ENCODE results near the gene SLC51B.

Gene SLC51B

DNA sequence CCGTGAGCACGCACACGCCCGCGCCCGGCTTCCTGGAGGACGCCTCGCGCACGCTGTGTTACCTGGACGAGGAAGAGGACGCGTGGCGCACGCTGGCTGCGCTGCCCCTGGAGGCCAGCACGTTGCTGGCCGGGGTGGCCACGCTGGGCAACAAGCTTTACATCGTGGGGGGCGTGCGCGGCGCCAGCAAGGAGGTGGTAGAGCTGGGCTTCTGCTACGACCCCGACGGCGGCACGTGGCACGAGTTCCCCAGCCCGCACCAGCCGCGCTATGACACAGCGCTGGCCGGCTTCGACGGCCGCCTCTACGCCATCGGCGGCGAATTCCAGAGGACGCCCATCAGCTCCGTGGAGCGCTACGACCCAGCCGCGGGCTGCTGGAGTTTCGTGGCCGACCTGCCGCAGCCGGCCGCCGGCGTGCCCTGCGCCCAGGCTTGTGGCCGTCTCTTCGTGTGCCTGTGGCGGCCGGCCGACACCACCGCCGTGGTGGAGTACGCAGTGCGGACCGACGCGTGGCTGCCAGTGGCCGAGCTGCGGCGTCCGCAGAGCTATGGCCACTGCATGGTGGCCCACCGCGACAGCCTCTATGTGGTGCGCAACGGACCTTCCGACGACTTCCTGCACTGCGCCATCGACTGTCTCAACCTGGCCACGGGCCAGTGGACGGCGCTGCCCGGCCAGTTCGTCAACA lies 32.2 kb downstream of the SLC51B start:
- DNase-seq = no peak
- in situ Hi-C loops (cut with MboI; ENCODE audit: low pct_unique_long_range_greater_than_20kb, low sequenced_read_pairs) = no loop called here

DNA sequence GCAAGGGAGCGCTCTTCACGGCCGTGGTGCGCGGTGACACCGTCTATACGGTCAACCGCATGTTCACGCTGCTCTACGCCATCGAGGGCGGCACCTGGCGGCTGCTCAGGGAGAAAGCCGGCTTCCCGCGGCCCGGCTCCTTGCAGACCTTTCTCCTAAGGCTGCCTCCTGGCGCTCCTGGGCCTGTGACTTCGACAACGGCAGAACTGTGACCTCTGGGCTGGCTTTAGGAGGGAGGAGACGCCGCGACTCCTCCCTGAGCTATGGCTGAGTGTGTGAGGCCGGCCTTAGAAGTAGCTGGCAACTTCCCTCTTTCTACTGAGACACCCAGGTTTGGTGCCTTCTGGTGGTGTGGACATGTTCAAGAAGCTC lies 32.8 kb downstream of the SLC51B start:
- peak; percentile 41 for DNase-seq
- in situ Hi-C loops (cut with MboI; ENCODE audit: low pct_unique_long_range_greater_than_20kb, low sequenced_read_pairs) = no loop called here

DNA sequence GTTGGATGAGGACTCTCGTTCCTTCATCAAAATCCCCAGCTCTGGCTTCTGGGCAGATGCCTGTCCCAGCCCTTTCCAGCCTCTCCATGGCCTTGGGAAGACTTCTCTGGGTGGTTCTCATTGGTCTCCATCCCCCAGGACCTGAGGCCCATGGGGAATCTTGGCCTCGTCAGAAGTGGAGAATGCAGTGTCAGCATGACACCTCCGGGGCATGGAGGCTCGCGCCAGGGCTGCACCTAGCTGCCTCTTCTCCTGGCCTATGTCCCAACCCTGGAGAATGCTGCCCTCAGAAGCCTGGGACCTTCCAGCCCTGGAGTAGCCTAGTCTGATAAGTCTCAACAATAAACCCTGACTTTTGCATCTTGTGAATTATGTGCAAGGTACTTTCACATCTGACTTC lies 34.4 kb downstream of the SLC51B start:
- no peak for DNase-seq

DNA sequence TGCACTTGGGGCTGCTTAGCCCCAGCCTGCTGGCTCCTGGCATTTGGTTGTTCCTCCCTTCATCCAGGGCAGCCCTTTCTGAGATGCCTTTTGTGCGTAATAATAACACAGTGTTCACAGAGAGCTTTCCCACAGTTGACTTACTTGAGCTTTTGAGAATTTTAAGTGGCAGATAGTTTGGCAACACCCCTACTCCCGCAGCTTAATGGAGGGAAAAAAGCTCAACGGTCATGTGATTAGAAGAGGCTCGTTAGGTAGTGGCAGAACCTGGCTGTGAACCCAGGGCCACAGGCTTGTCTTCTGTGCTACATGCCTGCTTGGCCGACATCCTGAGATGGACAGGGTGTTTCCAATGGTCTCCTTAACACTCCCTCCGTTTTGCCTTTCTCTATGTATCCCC lies 36.1 kb downstream of the SLC51B start:
- in situ Hi-C loops (cut with MboI; ENCODE audit: low pct_unique_long_range_greater_than_20kb, low sequenced_read_pairs) = no loop called here

More for the DNA sequence above, 34.4 kb downstream of the SLC51B start:
- in situ Hi-C loops (cut with MboI; ENCODE audit: low pct_unique_long_range_greater_than_20kb, low sequenced_read_pairs) = no loop called here

DNA sequence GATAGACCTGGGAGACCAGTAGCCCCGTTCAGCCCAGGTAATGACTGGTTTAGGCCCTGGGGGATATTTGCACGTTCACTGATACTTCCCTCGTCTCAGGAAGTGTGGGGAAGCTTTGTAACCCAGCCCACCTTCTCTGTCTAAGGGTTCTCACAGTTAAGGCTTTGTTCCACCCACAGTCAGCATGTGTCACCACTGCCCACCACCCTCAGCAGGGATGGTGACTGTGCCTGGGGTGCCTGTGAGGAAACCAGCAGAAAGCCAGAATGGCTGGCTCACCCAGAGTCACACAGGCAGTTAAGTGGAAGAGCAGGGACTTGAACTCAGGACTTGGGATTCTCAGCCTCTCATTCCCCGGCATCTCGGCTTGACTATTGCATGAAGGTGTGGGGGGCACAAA lies 36.6 kb downstream of the SLC51B start:
- no peak for DNase-seq
- in situ Hi-C loops (cut with MboI; ENCODE audit: low pct_unique_long_range_greater_than_20kb, low sequenced_read_pairs) = no loop called here

More for the DNA sequence above, 36.1 kb downstream of the SLC51B start:
- no peak for DNase-seq

DNA sequence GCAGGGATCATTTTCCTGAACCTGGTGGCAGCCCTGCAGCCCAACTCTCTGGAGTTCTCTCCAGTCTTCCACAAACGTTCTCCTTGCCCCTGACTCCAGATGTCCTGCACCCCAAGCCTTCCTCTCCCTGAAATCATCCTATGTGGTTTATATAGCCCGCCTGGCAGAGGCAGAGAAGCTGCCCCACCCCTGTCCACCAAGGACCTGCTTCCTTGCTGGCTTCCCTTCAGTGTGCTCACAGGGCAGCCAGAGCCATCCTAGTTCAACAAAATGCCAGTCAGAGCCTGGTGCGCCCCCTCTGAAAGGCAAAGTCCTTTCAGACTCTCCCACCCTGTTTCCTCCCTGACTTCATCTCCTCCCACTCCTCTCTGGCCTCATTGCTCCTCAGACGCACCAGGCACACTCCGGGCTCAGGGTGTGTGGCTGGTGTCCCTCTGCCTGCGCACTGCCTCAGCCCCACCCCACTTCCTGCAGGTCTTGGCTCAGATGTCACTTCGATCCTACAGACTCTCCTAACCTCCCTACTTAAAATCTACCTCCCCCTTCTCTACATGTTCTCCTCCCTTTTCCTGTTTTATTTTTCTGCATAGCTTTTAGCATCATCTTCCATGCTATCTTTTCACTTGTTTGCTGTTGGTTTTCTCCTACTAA lies 37.2 kb downstream of the SLC51B start:
- peak; percentile 79 for DNase-seq
- in situ Hi-C loops (cut with MboI; ENCODE audit: low pct_unique_long_range_greater_than_20kb, low sequenced_read_pairs) = no loop called here

DNA sequence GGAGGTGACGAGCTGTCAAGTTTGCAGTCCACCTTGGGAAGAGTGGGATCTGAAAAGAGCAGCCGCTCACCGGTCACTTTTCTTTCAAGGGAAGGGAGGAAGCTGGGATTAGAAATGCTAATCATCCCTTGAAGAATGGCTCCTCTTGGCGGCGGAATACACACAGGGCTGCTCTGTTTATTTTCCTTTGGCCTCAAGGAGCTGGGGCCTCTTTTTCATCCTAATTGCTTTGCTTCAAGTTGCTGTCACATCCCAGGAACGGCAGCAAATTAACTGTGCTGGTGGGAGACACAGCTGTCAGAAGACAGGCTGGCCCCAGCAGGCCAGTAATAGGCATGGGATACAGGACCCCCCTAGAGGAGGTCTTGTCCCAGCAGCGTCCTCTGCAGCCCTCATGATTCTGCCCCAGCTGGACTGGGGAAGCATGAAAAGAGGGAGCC lies 38.1 kb downstream of the SLC51B start:
- in situ Hi-C loops (cut with MboI; ENCODE audit: low pct_unique_long_range_greater_than_20kb, low sequenced_read_pairs) = no loop called here
- no peak for DNase-seq

DNA sequence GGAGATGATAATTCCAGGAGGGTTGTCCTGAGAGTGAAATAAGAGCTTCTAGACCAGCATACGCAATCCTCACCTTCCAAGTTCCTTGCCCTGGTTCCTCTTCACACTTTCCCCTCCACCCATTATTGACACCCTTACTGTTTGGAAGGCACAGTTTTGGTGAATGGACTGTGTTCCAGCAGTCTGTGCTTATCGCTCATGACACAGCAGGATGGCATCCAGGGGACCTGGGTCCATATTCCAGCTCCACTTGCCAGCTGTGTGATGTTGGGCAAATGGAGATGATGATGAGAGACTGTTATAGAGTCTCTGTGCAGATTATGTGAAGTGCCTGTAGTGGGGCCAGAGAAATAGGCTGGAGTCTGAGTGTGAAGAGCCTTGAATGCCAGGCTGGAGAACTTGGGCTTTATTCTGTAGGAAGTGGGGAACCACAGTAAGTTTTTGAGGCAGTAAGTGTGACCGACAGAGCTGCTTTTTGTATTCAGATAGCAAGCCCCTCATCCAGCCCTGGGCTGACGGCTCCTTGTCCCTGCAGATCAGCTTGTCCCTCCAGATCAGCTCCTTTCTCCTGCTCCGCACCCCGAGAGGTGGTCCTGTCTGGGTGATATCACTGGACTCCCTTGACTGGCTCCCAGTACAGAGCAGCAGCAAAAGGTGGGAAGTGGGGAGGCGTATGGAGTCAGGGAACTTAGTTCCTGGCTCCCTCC lies 39.5 kb downstream of the SLC51B start:
- in situ Hi-C loops (cut with MboI; ENCODE audit: low pct_unique_long_range_greater_than_20kb, low sequenced_read_pairs) = no loop called here
- no peak for DNase-seq

DNA sequence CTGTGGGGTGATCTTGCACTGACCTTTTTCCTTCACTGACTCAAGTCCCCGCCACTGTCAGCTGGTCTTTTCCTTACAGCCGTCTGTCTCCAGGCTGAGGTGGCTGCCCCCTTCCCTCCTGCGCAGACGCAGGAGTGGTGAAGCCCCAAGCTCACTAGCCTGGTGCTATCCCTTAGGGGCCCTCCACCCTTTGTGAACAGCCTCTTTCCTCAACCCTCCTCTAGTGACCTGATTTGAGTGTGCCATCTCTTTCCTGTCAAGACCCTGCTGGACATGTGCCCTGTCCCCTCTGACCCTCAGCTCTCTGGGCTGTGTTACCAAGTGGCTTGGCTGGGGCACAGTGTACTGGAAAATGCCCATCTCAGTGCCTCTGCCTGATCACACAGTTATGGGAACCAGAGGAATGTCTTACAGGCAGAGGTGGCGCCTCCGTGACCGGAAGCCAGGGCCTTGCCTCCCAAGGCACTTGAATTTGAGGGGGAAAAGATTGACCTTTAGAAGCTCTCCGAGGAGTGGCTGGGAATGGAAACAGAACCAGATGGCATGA lies 40.1 kb downstream of the SLC51B start:
- in situ Hi-C loops (cut with MboI; ENCODE audit: low pct_unique_long_range_greater_than_20kb, low sequenced_read_pairs) = no loop called here
- no peak for DNase-seq

DNA sequence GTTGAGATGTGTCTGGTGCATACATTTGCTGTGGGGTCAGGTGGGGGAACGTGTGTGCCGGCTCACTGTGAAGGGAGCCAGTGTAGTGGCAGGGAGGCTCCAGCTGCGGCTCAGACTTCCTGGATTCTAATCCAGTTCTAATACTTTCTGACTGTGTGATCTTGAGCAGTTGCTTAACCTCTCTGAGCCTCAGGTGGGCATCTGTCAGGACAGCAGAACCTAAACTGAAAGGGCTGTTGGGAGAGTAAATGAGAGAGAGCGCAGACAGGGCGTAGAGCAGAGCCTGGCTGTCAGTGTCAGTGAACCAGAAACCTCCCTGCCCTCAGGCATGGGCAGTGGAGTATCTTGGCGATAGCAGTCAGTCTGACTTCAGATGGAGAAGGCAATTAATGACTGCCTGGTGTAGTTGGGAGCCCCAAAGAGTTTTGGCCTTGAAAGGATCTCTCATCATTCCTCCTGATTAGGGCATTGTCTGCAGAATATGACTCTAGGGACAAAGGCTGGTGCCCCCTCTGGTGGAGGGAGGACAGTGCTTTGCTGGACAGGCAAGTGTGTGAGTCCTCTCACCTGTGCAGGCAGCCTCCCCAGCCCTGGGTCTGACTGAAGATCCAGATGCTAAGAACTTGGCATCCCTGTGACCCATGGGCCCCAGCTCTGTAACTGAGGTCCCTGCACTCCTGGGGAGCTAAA lies 40.9 kb downstream of the SLC51B start:
- peak; percentile 57 for DNase-seq
- in situ Hi-C loops (cut with MboI; ENCODE audit: low pct_unique_long_range_greater_than_20kb, low sequenced_read_pairs) = no loop called here

DNA sequence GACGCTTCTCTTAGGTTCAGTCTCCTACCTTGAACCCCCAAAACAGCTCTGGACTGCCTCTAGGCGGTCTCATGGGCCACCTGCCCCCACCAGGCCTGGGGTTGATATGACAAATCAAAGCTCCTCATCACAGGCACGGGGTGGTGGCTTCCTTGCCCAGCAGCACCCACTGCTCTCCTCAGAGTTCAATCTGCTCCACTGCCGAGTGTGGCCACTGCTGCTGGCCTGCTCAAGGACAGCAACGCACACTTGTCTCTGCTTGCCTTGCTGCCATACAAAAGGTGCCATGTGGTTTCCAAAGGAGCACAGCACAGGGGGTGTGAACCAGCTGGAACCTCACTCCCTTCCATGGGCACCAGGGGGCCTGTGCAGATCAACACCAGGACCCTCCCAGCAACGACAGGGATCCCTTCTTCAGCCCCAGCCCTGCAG lies 41.5 kb downstream of the SLC51B start:
- peak; percentile 36 for DNase-seq
- in situ Hi-C loops (cut with MboI; ENCODE audit: low pct_unique_long_range_greater_than_20kb, low sequenced_read_pairs) = no loop called here

DNA sequence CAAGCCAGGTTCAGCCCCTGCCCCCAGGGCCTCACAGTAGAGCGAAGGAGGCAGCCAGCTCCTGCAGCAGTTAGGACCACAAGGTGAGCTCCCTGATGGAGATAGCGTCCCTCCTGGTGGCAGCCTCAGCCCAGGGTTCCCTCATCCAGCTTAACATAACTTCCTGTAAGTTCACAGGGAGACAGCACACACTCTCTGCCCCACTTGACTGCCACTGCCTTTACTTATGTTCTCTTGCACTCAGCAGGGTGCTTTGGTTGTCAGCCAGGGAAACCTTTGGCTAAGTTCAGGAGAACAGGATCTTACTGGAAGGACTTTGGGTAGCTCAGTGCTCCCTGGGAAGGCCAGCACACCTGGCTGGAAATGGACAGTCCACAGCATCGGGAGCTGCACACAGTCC lies 42.2 kb downstream of the SLC51B start:
- DNase-seq = no peak
- in situ Hi-C loops (cut with MboI; ENCODE audit: low pct_unique_long_range_greater_than_20kb, low sequenced_read_pairs) = no loop called here

DNA sequence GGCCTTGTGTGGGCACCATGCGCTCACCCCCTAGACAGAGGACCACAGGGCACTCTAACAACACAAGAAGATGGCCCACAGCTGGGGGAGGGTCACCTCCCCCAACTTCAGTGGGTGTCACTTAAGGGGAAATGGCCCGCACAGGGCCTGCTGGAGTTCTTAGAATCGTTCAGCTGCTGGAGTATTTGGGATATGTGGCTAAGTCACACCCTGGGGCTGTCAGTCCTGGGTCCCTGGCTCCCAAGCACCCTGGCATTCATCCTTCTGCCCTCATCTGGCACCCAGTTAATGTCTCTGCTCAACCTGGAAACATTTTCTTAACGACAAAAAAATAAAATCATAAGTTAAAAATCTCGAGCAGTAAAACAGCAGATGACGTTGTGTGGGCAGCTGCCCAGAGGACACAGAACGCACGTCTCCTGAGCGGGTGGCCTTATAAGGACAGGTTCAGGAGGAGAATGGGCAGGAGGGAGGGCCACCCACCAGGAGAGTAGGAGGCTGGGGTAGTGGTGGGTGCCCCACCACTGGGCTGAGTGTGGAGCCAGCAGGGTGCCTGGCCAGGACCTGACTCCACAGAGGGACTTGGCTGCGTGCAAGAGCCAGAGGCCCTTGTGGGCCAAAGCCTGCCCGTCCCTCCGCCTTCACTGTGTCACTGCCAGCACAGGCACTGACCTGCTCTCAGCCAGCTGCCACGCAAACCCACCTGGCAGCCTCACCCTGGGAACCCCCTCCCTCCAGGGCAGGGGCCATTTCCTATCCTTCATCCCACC lies 42.9 kb downstream of the SLC51B start:
- in situ Hi-C loops (cut with MboI; ENCODE audit: low pct_unique_long_range_greater_than_20kb, low sequenced_read_pairs) = no loop called here
- no peak for DNase-seq

DNA sequence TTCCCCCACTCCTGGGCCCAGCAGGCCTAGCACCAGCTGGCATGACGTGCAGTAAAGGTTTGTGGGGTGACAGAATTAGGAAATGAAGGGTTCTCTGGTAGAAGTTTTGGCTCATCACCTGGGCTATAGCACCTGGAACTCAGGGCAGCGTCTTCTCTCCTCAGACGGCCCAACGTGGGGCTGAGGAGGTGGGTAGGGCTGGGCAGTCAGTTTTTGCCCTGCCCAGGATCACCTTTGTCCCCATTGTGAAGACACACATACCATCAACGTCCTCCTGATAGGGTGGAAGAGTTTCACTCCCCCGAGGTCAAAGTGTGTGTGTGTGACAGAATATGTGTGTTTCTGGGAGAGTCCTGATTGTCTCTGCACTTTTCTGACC lies 43.4 kb downstream of the SLC51B start:
- no peak for DNase-seq
- in situ Hi-C loops (cut with MboI; ENCODE audit: low pct_unique_long_range_greater_than_20kb, low sequenced_read_pairs) = no loop called here

DNA sequence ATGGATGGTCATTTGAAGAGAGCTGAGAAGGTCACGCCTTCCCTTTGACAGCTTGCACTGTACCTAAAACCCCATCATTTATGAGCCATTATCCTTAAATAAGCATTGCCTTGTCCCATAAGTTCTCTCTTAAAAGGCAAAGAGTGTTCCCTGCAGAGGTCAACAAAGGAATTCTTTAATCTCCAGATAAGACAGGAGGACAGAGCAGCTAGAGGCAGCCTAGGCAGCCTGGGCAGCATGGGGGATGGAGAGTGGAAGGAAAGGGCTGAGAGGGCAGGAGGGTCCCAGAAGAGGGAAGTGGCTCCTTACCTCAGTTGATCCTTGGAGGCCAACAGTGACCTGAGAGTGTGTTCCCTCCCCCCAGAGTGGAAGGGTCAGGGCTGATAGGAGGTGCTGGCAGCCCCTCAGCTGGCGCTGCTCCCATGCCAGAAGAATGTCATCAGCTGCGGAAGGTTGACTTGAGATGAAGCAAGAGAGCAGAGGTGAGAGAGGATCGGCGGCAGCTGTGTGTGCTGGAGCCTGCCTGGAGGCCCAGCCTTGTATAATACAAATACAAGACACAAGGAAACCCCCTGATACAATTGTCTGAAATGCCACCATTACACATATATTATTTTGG lies 44.1 kb downstream of the SLC51B start:
- in situ Hi-C loops (cut with MboI; ENCODE audit: low pct_unique_long_range_greater_than_20kb, low sequenced_read_pairs) = no loop called here
- no peak for DNase-seq

DNA sequence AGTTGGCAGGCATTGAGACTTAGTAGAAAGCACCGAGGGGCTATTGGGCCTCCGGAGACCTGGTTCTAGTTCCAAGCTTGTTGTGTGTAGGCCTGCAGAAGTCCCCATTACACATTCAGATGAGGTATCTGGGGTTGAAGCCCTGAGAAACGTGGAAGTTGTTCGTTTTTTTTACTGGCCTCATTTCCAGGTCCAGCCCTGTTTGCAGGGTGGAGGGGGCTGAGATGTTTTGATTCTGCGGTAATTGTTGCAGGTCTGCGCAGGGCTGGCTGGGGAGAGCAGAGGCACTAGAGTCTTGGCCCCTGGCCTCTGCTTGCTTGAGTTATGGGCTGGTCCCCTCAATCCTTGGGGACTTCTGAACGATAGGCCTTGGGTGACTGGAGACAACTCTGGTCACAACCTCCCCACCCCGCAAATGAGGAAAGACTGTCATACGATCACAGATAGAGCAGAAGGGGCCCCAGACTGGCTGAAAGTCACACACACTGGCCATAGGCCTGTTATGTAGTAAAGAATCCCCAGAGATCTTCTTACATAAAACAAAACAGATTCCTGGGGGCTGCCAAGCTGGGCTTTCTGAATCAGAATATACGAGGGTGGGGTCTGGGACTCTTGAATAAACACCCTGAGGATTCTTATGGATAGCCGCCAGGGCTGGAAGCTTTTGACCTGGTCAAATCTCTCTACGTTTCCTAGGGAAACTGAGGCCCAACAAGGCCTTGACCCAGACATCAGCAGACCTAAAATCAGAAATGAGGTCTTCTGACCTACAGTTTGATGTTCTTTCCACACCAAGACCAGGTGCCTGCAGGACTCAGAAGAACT lies 47.0 kb downstream of the SLC51B start:
- in situ Hi-C loops (cut with MboI; ENCODE audit: low pct_unique_long_range_greater_than_20kb, low sequenced_read_pairs) = no loop called here

DNA sequence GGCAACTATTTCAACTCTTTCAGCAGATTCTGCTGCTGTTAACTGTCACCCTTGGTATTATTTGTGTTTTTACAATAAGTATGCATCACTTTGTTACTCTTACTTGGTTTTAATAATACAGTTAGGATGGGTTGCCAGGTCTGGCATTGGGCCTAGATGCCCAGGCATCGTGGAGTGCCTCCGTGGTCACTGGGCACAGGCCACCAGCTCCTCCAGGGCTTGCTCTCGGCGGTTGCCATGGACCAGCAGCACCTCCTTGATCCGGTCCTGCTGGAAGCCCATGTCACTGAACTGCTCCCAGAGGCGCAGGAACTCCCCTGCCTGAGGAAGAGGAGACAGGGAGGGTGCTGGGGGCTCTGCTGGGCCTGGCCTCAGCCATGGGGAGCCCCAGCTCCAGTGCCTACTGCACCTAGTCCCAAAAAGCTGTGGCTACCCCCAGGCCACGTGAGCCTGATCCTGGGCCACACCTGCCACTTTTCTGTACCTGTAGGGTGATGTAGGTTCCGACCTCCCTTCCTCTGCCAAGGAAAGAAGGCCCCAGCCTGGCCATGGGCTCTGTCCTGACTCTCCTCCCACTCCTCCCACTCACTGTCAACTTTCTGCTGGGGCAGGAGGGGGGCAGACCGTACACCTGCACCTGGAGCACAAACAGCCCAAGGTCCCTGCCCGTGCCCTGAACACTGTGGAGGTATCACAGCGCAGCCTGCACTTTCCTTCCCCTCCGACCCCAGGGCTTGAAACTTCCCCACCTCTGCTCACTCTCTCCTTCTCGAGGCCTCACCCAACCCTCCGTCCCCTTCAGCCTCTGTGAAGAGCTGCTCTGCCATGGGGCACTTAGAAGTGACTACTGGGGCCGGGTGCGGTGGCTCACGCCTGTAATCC lies 48.0 kb downstream of the SLC51B start:
- no peak for DNase-seq
- in situ Hi-C loops (cut with MboI; ENCODE audit: low pct_unique_long_range_greater_than_20kb, low sequenced_read_pairs) = no loop called here

More for the DNA sequence above, 47.0 kb downstream of the SLC51B start:
- no peak for DNase-seq

All from KBM-7 (cell line).